ENCODE results near the gene SLC35F4. TPM values are rescaled to one million over a fixed set of nuclear protein-coding genes. Genes with fewer than 3 reads are reported as not detected.

SLC35F4 gene
- total RNA-seq, 1 donor from 2014 or later, result 0.14 TPM

GRCh38 chr14:57749267-57749666, 116.6 kb downstream of the SLC35F4 start:
- peaks cover 5% of the 10 kb centered on the region for H3K4me1 Mint-ChIP-seq (ENCODE audit: low read depth)
- no peak overlapping the region for H3K27ac Mint-ChIP-seq
- DNase-seq (ENCODE audit: low spot score, unreplicated experiment), result no peak
- peaks cover under 1% of the 10 kb centered on the region for H3K9me3 Mint-ChIP-seq (ENCODE audit: low read depth)
- no peak for TF ChIP-seq CTCF (IDR thresholded peaks at IDR 0.05; ENCODE audit: unreplicated experiment)
- H3K27me3 Mint-ChIP-seq, result no peaks in the 10 kb centered on the region
- no peak overlapping the region for H3K4me3 Mint-ChIP-seq (ENCODE audit: low read depth)
- H3K36me3 Mint-ChIP-seq (ENCODE audit: insufficient read depth), result no peaks in the 10 kb centered on the region

- Mint-ChIP-seq H3K36me3 (ENCODE audit: insufficient read depth) (no peaks in the 10 kb centered on the region), H3K4me3 (ENCODE audit: low read depth) (no peak overlapping the region), H3K9me3 (ENCODE audit: low read depth) (peaks cover 7% of the 10 kb centered on the region), H3K4me1 (ENCODE audit: low read depth) (peaks cover 5% of the 10 kb centered on the region), H3K27me3 (no peaks in the 10 kb centered on the region), H3K27ac (no peak overlapping the region)
- no peak for DNase-seq (ENCODE audit: low spot score, unreplicated experiment)
- TF ChIP-seq CTCF (IDR thresholded peaks at IDR 0.05; ENCODE audit: unreplicated experiment), result no peak
Observed at GRCh38 chr14:57748279-57748678, 117.6 kb downstream of the SLC35F4 start.

- Mint-ChIP-seq H3K36me3 (ENCODE audit: insufficient read depth) (no peaks in the 10 kb centered on the region), H3K4me3 (ENCODE audit: low read depth) (no peak overlapping the region), H3K9me3 (ENCODE audit: low read depth) (peaks cover 12% of the 10 kb centered on the region), H3K4me1 (ENCODE audit: low read depth) (peaks cover 5% of the 10 kb centered on the region), H3K27me3 (no peaks in the 10 kb centered on the region), H3K27ac (no peak overlapping the region)
- DNase-seq (ENCODE audit: low spot score, unreplicated experiment), result no peak
- TF ChIP-seq CTCF (IDR thresholded peaks at IDR 0.05; ENCODE audit: unreplicated experiment), result no peak
Observed at GRCh38 chr14:57747036-57747435, 118.9 kb downstream of the SLC35F4 start.

- H3K27ac Mint-ChIP-seq, result no peak overlapping the region
- H3K4me1 Mint-ChIP-seq (ENCODE audit: low read depth), result peaks cover 3% of the 10 kb centered on the region
- H3K9me3 Mint-ChIP-seq (ENCODE audit: low read depth), result peaks cover 12% of the 10 kb centered on the region
Observed at GRCh38 chr14:57746563-57746962, 119.3 kb downstream of the SLC35F4 start.

GRCh38 chr14:57739516-57739915, 126.4 kb downstream of the SLC35F4 start:
- no peak for DNase-seq (ENCODE audit: low spot score, unreplicated experiment)
- Mint-ChIP-seq H3K4me1 (ENCODE audit: low read depth) (peaks cover 5% of the 10 kb centered on the region), H3K36me3 (ENCODE audit: insufficient read depth) (no peaks in the 10 kb centered on the region), H3K4me3 (ENCODE audit: low read depth) (no peak overlapping the region), H3K9me3 (ENCODE audit: low read depth) (peaks cover 15% of the 10 kb centered on the region), H3K27me3 (no peaks in the 10 kb centered on the region), H3K27ac (no peak overlapping the region)
- no peak for TF ChIP-seq CTCF (IDR thresholded peaks at IDR 0.05; ENCODE audit: unreplicated experiment)

More at GRCh38 chr14:57746563-57746962, 119.3 kb downstream of the SLC35F4 start:
- no peak for TF ChIP-seq CTCF (IDR thresholded peaks at IDR 0.05; ENCODE audit: unreplicated experiment)
- no peak for DNase-seq (ENCODE audit: low spot score, unreplicated experiment)
- Mint-ChIP-seq H3K27me3 (no peaks in the 10 kb centered on the region), H3K4me3 (ENCODE audit: low read depth) (no peak overlapping the region), H3K36me3 (ENCODE audit: insufficient read depth) (no peaks in the 10 kb centered on the region)
